Astrocyte of the cerebellum (primary cell): ENCODE measurements around the gene ELP4.

ENCODE experiments used
- DNase-seq: peaks from one replicate; pipeline ENCODE4 v3.0.0-alpha.2; 2011; ENCODE audit warnings: low read depth
- H3K4me3 ChIP-seq: 2 replicates; pipeline ENCODE4 v1.5.1; 2011; ENCODE audit warnings: mild to moderate bottlenecking, low read depth, low read length, moderate library complexity
- in situ Hi-C: cut with HindIII; loops from 2 replicates; pipeline ENCODE4 v1.10.0; 2017; ENCODE audit warnings: low sequenced_read_pairs
- TF ChIP-seq, protein P1 (sequence below): IDR thresholded peaks from 2 replicates; pipeline ENCODE4 v1.5.1; 2012; ENCODE audit warnings: low read length, low read depth, moderate library complexity, mild to moderate bottlenecking; ENCODE audit errors: missing control alignments

Gene ELP4

DNA sequence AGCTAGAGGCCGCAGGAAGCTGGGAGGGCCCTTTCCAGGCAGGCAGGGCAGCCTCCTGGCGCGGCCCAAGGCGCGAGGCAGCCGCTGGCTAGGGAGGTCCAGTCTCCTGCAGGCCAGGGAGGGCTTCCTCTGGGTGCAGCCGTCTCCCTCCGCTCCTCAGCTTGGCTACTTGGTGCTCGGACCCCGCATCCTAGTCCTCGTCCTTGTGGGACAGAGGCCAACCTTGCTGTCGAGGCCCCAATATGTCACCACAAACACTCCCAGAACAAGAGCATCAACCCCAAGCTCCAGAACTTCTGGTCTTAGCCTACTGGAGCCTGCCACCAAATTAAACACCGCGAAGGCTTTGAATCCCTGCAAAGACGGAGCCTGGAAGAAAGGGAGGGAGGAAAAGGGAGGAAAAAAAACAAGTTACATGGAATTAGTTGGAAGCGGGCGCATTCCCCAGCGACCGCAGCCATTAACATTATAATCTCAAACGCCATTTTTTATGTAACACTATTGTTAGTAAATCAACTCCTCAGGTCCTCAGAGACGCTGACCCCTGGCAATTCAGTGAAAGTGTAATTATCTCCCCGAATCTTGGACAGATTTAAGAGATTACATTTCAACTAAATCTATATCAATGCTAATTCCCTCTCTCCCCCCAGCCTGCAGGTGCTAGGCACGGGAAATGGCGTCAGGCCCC lies 314.2 kb downstream of the ELP4 start:
- TF ChIP-seq, protein P1, sequence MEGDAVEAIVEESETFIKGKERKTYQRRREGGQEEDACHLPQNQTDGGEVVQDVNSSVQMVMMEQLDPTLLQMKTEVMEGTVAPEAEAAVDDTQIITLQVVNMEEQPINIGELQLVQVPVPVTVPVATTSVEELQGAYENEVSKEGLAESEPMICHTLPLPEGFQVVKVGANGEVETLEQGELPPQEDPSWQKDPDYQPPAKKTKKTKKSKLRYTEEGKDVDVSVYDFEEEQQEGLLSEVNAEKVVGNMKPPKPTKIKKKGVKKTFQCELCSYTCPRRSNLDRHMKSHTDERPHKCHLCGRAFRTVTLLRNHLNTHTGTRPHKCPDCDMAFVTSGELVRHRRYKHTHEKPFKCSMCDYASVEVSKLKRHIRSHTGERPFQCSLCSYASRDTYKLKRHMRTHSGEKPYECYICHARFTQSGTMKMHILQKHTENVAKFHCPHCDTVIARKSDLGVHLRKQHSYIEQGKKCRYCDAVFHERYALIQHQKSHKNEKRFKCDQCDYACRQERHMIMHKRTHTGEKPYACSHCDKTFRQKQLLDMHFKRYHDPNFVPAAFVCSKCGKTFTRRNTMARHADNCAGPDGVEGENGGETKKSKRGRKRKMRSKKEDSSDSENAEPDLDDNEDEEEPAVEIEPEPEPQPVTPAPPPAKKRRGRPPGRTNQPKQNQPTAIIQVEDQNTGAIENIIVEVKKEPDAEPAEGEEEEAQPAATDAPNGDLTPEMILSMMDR, result no peak
- no peak overlapping the region for H3K4me3 ChIP-seq
- DNase-seq, result no peak
- in situ Hi-C loops, result no loop called here

DNA sequence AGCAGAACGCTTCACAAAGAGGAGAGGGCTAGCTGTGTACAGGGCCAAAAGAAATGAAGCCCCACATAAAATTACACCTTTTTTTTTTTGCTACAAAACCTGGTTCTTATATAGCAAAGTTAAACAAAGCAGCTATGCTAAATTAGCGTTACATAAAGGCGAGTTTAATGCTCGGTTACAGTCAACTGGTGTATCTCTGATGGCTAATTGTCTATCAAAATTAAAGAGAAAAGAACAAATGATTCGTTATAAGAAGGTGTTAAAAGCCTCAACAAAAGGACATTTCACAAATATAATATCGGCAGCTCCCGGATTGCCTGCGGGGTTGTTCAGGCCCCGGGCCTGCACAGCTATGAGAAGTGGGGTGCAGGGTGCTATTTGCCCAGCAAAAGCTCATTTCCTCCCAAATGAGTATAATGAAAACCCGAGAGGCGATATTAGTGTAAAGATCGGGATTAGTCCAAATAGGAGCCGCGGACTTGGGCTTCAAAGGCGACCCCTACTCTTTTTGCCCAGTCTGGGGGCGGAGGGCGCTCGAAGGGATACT lies 314.8 kb downstream of the ELP4 start:
- DNase-seq, result no peak
- TF ChIP-seq, protein P1, result no peak
- in situ Hi-C loops, result no loop called here
- no peak overlapping the region for H3K4me3 ChIP-seq

DNA sequence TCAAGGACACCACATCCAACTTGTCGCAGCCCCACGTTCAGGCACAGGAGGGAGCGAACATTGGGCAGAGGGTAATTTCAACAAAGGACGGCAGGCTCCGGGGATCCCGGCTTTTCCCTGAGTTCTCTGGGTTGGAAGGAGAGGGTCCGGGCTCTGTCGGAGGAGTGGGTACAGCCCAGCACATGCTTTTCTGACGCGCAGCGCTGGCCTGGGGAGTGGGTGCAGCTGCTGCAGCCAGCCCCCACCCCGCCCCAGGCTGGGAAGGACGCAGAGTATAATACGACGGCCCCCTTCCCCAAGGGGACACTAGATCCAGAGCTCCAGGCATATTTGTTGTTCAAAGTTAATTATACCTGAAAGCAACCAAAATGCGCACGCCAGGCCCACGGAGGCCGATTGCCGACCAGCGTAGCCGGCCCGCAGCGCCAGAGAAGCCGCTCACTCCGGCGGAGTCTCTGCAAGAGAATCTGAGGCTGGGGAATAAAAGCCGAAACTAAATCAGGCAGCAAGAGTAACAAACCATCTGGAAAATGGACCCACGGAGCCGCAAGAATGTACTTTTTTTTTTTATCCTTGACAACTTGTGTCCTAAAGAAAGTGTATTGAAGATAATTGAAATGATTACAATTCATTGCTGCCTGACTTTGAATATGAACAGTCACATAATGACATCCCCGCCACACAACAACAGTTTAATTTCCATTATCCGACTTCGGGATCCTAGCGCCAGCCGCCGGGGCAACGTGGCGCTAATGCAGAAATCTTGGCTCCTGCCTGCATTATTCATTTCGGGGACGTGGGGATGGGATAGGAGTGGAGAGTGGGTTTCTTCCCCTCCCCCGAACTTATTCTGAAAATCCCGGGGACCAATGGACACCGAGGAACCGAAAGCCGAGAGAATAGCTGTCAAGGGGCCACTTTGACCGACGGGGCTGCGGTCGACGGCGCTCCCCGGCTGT lies 315.6 kb downstream of the ELP4 start:
- no peak overlapping the region for H3K4me3 ChIP-seq
- in situ Hi-C loops, result no loop called here
- TF ChIP-seq, protein P1, result no peak
- no peak for DNase-seq

DNA sequence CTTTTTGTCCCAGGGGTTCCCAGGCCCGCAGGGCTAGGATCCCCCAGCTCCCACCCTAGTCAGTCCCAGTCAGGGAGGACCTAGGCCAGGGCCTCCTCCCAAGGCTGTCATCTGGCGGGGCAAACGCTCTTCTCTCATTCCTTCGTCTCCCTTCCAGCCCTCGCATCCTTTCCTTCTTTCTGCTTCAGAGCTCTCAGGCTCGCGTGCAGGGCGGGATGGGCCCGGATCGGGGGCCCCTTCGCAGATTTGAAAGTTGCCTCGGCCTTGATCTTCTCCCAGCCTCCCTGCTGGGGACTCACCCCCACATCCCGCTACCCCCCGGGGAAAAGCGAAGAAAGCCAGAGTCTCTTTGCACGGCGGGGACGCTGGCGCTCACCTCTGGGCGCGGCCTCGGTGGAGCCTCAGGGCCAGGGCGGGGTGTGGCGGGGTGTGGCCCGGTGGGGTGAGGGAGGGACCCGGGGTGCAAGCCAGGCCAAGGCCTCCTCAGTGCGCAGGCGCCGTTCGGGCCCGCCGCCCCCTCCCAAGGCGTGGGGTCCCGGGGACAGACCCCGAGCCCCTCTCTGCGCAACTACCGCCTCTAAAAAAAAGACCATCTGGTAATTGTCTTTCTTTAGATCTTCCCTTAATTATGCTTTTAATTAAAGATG lies 316.4 kb downstream of the ELP4 start:
- no peak for DNase-seq
- TF ChIP-seq, protein P1, result no peak
- in situ Hi-C loops, result no loop called here
- H3K4me3 ChIP-seq, result no peak overlapping the region

DNA sequence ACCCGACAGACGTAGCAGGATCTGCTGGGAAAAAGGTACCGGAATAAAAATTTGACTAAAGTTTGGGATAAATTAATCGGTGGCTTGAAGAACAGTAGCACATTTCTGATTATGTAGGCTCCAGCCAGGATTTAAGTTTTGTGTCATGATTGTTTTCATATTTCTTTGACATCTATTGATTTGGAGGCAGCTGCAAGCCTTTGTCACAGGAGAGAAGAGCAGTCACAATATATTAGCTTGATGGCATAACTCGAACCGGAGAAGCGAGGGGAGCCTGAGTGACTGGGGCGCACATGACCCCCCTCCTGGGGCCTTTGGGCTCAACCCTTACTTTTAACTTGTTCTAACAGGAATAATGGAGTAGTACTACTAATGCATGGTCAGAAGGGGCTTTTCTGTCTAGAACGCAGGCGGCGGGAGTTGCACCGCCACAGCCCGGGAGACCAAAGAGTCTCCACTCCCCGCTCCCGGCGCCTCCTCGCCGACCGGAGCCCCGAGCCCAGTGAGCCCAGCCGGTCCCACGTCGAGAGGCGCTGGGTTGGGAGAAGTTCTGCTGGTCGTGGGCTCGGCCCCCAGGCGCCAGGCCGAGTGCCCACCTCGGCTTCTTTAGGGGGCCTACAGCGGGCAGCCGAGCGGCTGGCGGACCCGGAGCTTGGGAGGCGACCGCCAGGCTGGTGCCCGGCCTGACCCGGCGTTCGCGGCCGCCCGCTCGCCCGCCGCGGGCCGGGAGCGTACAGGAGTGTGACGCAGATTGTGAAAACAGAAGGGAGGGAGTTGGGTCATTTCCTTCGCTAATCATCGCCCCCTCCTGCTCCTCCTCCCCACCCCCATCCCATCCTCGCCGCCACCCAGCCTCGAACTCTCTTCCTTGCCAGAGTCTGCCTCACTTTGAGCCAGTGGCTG lies 317.2 kb downstream of the ELP4 start:
- DNase-seq, result no peak

More for the DNA sequence above, 317.2 kb downstream of the ELP4 start:
- in situ Hi-C loops, result no loop called here
- H3K4me3 ChIP-seq, result peak overlapping the region; percentile 10
- TF ChIP-seq, protein P1, result no peak
